ENCODE measurements around the gene KANK3. TPM values are rescaled to one million over a fixed set of nuclear protein-coding genes. Genes with fewer than 3 reads are reported as not detected.
"Not testable (repeated sequence)": the region's sequence is repeated elsewhere in the genome, so short reads cannot be mapped to it uniquely, and the experiment has no call there.

The KANK3 gene
- total RNA-seq, 3 donors from 2014 or later (not counting 1 experiment from before 2014, with no cell fraction given): 5.7 to 16.9 (median 8.4) TPM

- H3K9me3 ChIP-seq (ENCODE audit: control insufficient read depth, insufficient read depth, low read length): no peaks in the 10 kb centered on the region
- H3K27ac ChIP-seq (ENCODE audit: low read length): no peak overlapping the region
- Mint-ChIP-seq H3K27ac (no peak overlapping the region), H3K4me3 (no peak overlapping the region), H3K4me1 (peaks cover 32 to 41% of the 10 kb centered on the region in 2 donors), H3K36me3 (no peaks in the 10 kb centered on the region), H3K9me3 (no peaks in the 10 kb centered on the region), H3K27me3 (ENCODE audit: low read depth in 2 of 2) (no peaks in the 10 kb centered on the region)
- TF ChIP-seq CTCF (IDR thresholded peaks at IDR 0.05): no peak
- no peak for ATAC-seq
- H3K36me3 ChIP-seq (ENCODE audit: control insufficient read depth, insufficient read depth, low read length): peaks cover 7% of the 10 kb centered on the region
- no peaks in the 10 kb centered on the region for H3K27me3 ChIP-seq (ENCODE audit: control insufficient read depth, insufficient read depth, low read length)
- peaks cover 47% of the 10 kb centered on the region for H3K4me1 ChIP-seq (ENCODE audit: control insufficient read depth, insufficient read depth, low read length)
- intact Hi-C loops (cut with micrococcal nuclease): loop anchor here (5.0 kb wide), 1 partner anchor 1108 kb away; no protein-coding TSS in a partner anchor
- peak; percentile 14 to 29 for DNase-seq
- no peak overlapping the region for H3K4me3 ChIP-seq (ENCODE audit: low read length)
- WGBS (ENCODE audit: insufficient coverage): 93% methylated on average over 33 of the region's 33 CpGs
Observed at GRCh38 chr19:8304841-8305621, 38.0 kb downstream of the KANK3 start.

- H3K4me3 Mint-ChIP-seq: no peak overlapping the region
- Histone ChIP-seq H3K4me3 (ENCODE audit: low read length) (no peak overlapping the region), H3K9me3 (ENCODE audit: control insufficient read depth, insufficient read depth, low read length) (no peaks in the 10 kb centered on the region), H3K36me3 (ENCODE audit: control insufficient read depth, insufficient read depth, low read length) (peaks cover 3% of the 10 kb centered on the region), H3K27ac (ENCODE audit: low read length) (no peak overlapping the region), H3K27me3 (ENCODE audit: control insufficient read depth, insufficient read depth, low read length) (no peaks in the 10 kb centered on the region), H3K4me1 (ENCODE audit: control insufficient read depth, insufficient read depth, low read length) (peaks cover 28% of the 10 kb centered on the region)
- intact Hi-C loops (cut with micrococcal nuclease): no loop called here
- H3K4me1 Mint-ChIP-seq: peaks cover 21 to 29% of the 10 kb centered on the region in 2 donors
- 98% methylated on average over 6 of the region's 7 CpGs for WGBS (ENCODE audit: insufficient coverage)
- DNase-seq: peak in 1 of 2 donors; percentile 13
- H3K27me3 Mint-ChIP-seq (ENCODE audit: low read depth in 2 of 2): no peaks in the 10 kb centered on the region
- H3K27ac Mint-ChIP-seq: no peak overlapping the region
- H3K9me3 Mint-ChIP-seq: no peaks in the 10 kb centered on the region
- no peaks in the 10 kb centered on the region for H3K36me3 Mint-ChIP-seq
- no peak for ATAC-seq
- TF ChIP-seq CTCF (IDR thresholded peaks at IDR 0.05): no peak
Observed at GRCh38 chr19:8302734-8303133, 40.3 kb downstream of the KANK3 start.

- Histone ChIP-seq H3K4me1 (ENCODE audit: control insufficient read depth, insufficient read depth, low read length) (peaks cover 24% of the 10 kb centered on the region), H3K27me3 (ENCODE audit: control insufficient read depth, insufficient read depth, low read length) (no peaks in the 10 kb centered on the region), H3K9me3 (ENCODE audit: control insufficient read depth, insufficient read depth, low read length) (no peaks in the 10 kb centered on the region), H3K36me3 (ENCODE audit: control insufficient read depth, insufficient read depth, low read length) (peaks cover 3% of the 10 kb centered on the region), H3K27ac (ENCODE audit: low read length) (no peak overlapping the region), H3K4me3 (ENCODE audit: low read length) (no peak overlapping the region)
- H3K9me3 Mint-ChIP-seq: no peaks in the 10 kb centered on the region
- no peak overlapping the region for H3K4me3 Mint-ChIP-seq
- H3K27ac Mint-ChIP-seq: no peak overlapping the region
- DNase-seq (peak in 1 of 2 donors; percentile 9), ATAC-seq (no peak)
- peaks cover 16 to 25% of the 10 kb centered on the region in 2 donors for H3K4me1 Mint-ChIP-seq
- no peak for TF ChIP-seq CTCF (IDR thresholded peaks at IDR 0.05)
- H3K36me3 Mint-ChIP-seq: no peaks in the 10 kb centered on the region
- no peaks in the 10 kb centered on the region for H3K27me3 Mint-ChIP-seq (ENCODE audit: low read depth in 2 of 2)
- WGBS (ENCODE audit: insufficient coverage): 94% methylated on average over 9 of the region's 11 CpGs
- intact Hi-C loops (cut with micrococcal nuclease): no loop called here
Observed at GRCh38 chr19:8302357-8302691, 40.7 kb downstream of the KANK3 start.

- DNase-seq; H3K36me3 ChIP-seq (ENCODE audit: control insufficient read depth, insufficient read depth, low read length); H3K36me3 Mint-ChIP-seq; H3K9me3 Mint-ChIP-seq; H3K4me1 Mint-ChIP-seq; H3K27me3 Mint-ChIP-seq (ENCODE audit: low read depth in 2 of 2); H3K27ac Mint-ChIP-seq; H3K4me3 Mint-ChIP-seq; H3K27ac ChIP-seq (ENCODE audit: low read length); H3K9me3 ChIP-seq (ENCODE audit: control insufficient read depth, insufficient read depth, low read length); intact Hi-C loops (cut with micrococcal nuclease); H3K4me1 ChIP-seq (ENCODE audit: control insufficient read depth, insufficient read depth, low read length); H3K4me3 ChIP-seq (ENCODE audit: low read length); H3K27me3 ChIP-seq (ENCODE audit: control insufficient read depth, insufficient read depth, low read length): not testable (repeated sequence)
- ATAC-seq: peak in 2 of 3 donors; percentile 81 to 88
- no CpG with 5 or more reads among the region's 9 CpGs for WGBS (ENCODE audit: insufficient coverage)
Observed at GRCh38 chr19:8291337-8291736, 51.7 kb downstream of the KANK3 start.

- H3K4me1 ChIP-seq (ENCODE audit: control insufficient read depth, insufficient read depth, low read length); DNase-seq; H3K4me3 ChIP-seq (ENCODE audit: low read length); H3K27me3 Mint-ChIP-seq (ENCODE audit: low read depth in 2 of 2); H3K27ac ChIP-seq (ENCODE audit: low read length); H3K36me3 ChIP-seq (ENCODE audit: control insufficient read depth, insufficient read depth, low read length); H3K4me1 Mint-ChIP-seq; H3K4me3 Mint-ChIP-seq; H3K9me3 Mint-ChIP-seq; H3K36me3 Mint-ChIP-seq; intact Hi-C loops (cut with micrococcal nuclease); H3K9me3 ChIP-seq (ENCODE audit: control insufficient read depth, insufficient read depth, low read length); H3K27me3 ChIP-seq (ENCODE audit: control insufficient read depth, insufficient read depth, low read length); H3K27ac Mint-ChIP-seq: not testable (repeated sequence)
- ATAC-seq: peak; percentile 56 to 93 (median 78)
- no CpG with 5 or more reads among the region's 9 CpGs for WGBS (ENCODE audit: insufficient coverage)
Observed at GRCh38 chr19:8276508-8276907, 66.6 kb downstream of the KANK3 start.

Measured in natural killer cell (primary cell).